Measurements from ENCODE around the gene FNDC3B. TPM values are rescaled to one million over a fixed set of nuclear protein-coding genes. Genes with fewer than 3 reads are reported as not detected.
"Not testable (repeated sequence)": the region's sequence is repeated elsewhere in the genome, so short reads cannot be mapped to it uniquely, and the experiment has no call there.

The FNDC3B gene
- total RNA-seq, 1 donor from 2014 or later = 68.5 TPM

GRCh38 chr3:171996178-171996817 is 43.1 kb upstream of the FNDC3B start:
- intact Hi-C loops (cut with DNase I) = no loop called here
- TF ChIP-seq POLR2AphosphoS5 (IDR thresholded peaks at IDR 0.05; ENCODE audit: insufficient read depth in 1 of 2, low read depth in 1 of 2) = no peak
- no peak for TF ChIP-seq POLR2A (IDR thresholded peaks at IDR 0.05)
- no peak for TF ChIP-seq CTCF (IDR thresholded peaks at IDR 0.05)

GRCh38 chr3:171998731-171999130 is 40.6 kb upstream of the FNDC3B start:
- H3K36me3 ChIP-seq; H3K27me3 ChIP-seq; H3K4me3 ChIP-seq; H3K4me1 ChIP-seq; DNase-seq (ENCODE audit: extremely low spot score in 2 of 2); H3K27ac ChIP-seq; H3K9me3 ChIP-seq; intact Hi-C loops (cut with DNase I): not testable (repeated sequence)

More at GRCh38 chr3:171996178-171996817, 43.1 kb upstream of the FNDC3B start:
- Histone ChIP-seq H3K27me3 (no peaks in the 10 kb centered on the region), H3K9me3 (no peaks in the 10 kb centered on the region), H3K4me1 (no peaks in the 10 kb centered on the region), H3K4me3 (no peak overlapping the region), H3K36me3 (no peaks in the 10 kb centered on the region), H3K27ac (no peak overlapping the region)
- no peak for DNase-seq (ENCODE audit: extremely low spot score in 2 of 2)

- H3K4me1 ChIP-seq; H3K4me3 ChIP-seq; intact Hi-C loops (cut with DNase I); H3K27ac ChIP-seq; H3K27me3 ChIP-seq; DNase-seq (ENCODE audit: extremely low spot score in 2 of 2); H3K9me3 ChIP-seq; H3K36me3 ChIP-seq: not testable (repeated sequence)
Measured at GRCh38 chr3:172001616-172002015, 37.8 kb upstream of the FNDC3B start.

GRCh38 chr3:172002512-172003078 is 36.8 kb upstream of the FNDC3B start:
- TF ChIP-seq CTCF (IDR thresholded peaks at IDR 0.05) (no peak), POLR2AphosphoS5 (IDR thresholded peaks at IDR 0.05; ENCODE audit: insufficient read depth in 1 of 2, low read depth in 1 of 2) (no peak), POLR2A (IDR thresholded peaks at IDR 0.05) (no peak)
- intact Hi-C loops (cut with DNase I) = no loop called here
- Histone ChIP-seq H3K27me3 (no peaks in the 10 kb centered on the region), H3K4me1 (no peaks in the 10 kb centered on the region), H3K27ac (no peak overlapping the region), H3K4me3 (no peak overlapping the region), H3K36me3 (no peaks in the 10 kb centered on the region), H3K9me3 (no peaks in the 10 kb centered on the region)
- DNase-seq (ENCODE audit: extremely low spot score in 2 of 2) = no peak

GRCh38 chr3:172003146-172003545 is 36.2 kb upstream of the FNDC3B start:
- H3K4me1 ChIP-seq = no peaks in the 10 kb centered on the region
- H3K36me3 ChIP-seq = no peaks in the 10 kb centered on the region
- no peaks in the 10 kb centered on the region for H3K9me3 ChIP-seq
- no peak for DNase-seq (ENCODE audit: extremely low spot score in 2 of 2)
- no peaks in the 10 kb centered on the region for H3K27me3 ChIP-seq
- H3K4me3 ChIP-seq = no peak overlapping the region
- no peak overlapping the region for H3K27ac ChIP-seq
- no peak for TF ChIP-seq POLR2AphosphoS5 (IDR thresholded peaks at IDR 0.05; ENCODE audit: insufficient read depth in 1 of 2, low read depth in 1 of 2)
- no peak for TF ChIP-seq POLR2A (IDR thresholded peaks at IDR 0.05)
- no peak for TF ChIP-seq CTCF (IDR thresholded peaks at IDR 0.05)
- intact Hi-C loops (cut with DNase I) = no loop called here

- no peak overlapping the region for H3K27ac ChIP-seq
- TF ChIP-seq POLR2AphosphoS5 (IDR thresholded peaks at IDR 0.05; ENCODE audit: insufficient read depth in 1 of 2, low read depth in 1 of 2) (no peak), CTCF (IDR thresholded peaks at IDR 0.05) (no peak), POLR2A (IDR thresholded peaks at IDR 0.05) (no peak)
- DNase-seq (ENCODE audit: extremely low spot score in 2 of 2) = no peak
- H3K4me3 ChIP-seq = no peak overlapping the region
- no peaks in the 10 kb centered on the region for H3K36me3 ChIP-seq
- no peaks in the 10 kb centered on the region for H3K27me3 ChIP-seq
- intact Hi-C loops (cut with DNase I) = no loop called here
- no peaks in the 10 kb centered on the region for H3K9me3 ChIP-seq
- H3K4me1 ChIP-seq = no peaks in the 10 kb centered on the region
Measured at GRCh38 chr3:172007065-172007370, 32.4 kb upstream of the FNDC3B start.

Data from vagina (tissue), 2 donors.